Thymus (tissue), 11 donors: ENCODE measurements around the gene SLC25A21. TPM values are rescaled to one million over a fixed set of nuclear protein-coding genes. Genes with fewer than 3 reads are reported as not detected.

Experiments
- DNase-seq, 9 donors: peaks; one replicate each; pipeline ENCODE4 v3.0.0-alpha.2; 2013; ENCODE audit warnings: low spot score in 9 of 9, low read depth in 6 of 9, missing footprints in 1 of 9
- H3K27ac ChIP-seq, 2 donors: one replicate each; pipeline ENCODE4 v1.5.1; 2013; ENCODE audit warnings: control low read depth in 1 of 2, low read depth in 1 of 2, low read length in 1 of 2, mild to moderate bottlenecking in 1 of 2, moderate library complexity in 1 of 2
- H3K27me3 ChIP-seq, 2 donors: one replicate each; pipeline ENCODE4 v1.5.1; 2013; ENCODE audit warnings: low read length in 1 of 2; ENCODE audit not compliant: control insufficient read depth in 2 of 2, insufficient read depth in 1 of 2
- H3K36me3 ChIP-seq, 2 donors: one replicate each; pipeline ENCODE4 v1.5.1; 2013; ENCODE audit warnings: low read length in 1 of 2, mild to moderate bottlenecking in 1 of 2, moderate library complexity in 1 of 2; ENCODE audit not compliant: control insufficient read depth in 2 of 2, insufficient read depth in 2 of 2
- H3K4me1 ChIP-seq, 2 donors: one replicate each; pipeline ENCODE4 v1.5.1; 2013; ENCODE audit warnings: low read length in 2 of 2; ENCODE audit not compliant: control insufficient read depth in 2 of 2, insufficient read depth in 2 of 2
- H3K4me3 ChIP-seq, 2 donors: one replicate each; pipeline ENCODE4 v1.5.1; 2013; ENCODE audit warnings: low read length in 2 of 2, control low read depth in 1 of 2, mild to moderate bottlenecking in 1 of 2
- H3K9me3 ChIP-seq, 2 donors: one replicate each; pipeline ENCODE4 v1.5.1; 2013; ENCODE audit warnings: low read length in 1 of 2, mild to moderate bottlenecking in 1 of 2; ENCODE audit not compliant: control insufficient read depth in 2 of 2, insufficient read depth in 1 of 2
- WGBS: extraction: QIAGEN DNeasy Blood & Tissue Kit; methylation state at CpG from one replicate; pipeline ENCODE4 v1.1.7; 2013; 5-methylcytosine and 5-hydroxymethylcytosine counted together
- polyA plus RNA-seq: library from polyadenylated mRNA; stranded (reverse); fragments of 200-250 nt; gene quantifications from one replicate; pipeline ENCODE4 v1.2.3, GENCODE V29; 2013
- total RNA-seq: library from RNA; stranded (reverse); fragments of 120-200 nt; gene quantifications from one replicate; pipeline ENCODE4 v1.2.4, GENCODE V29; 2013
- donor health status: healthy.

SLC25A21 gene
- total and polyA plus RNA-seq, 2 donors, result 0.46 to 0.90 TPM

DNA sequence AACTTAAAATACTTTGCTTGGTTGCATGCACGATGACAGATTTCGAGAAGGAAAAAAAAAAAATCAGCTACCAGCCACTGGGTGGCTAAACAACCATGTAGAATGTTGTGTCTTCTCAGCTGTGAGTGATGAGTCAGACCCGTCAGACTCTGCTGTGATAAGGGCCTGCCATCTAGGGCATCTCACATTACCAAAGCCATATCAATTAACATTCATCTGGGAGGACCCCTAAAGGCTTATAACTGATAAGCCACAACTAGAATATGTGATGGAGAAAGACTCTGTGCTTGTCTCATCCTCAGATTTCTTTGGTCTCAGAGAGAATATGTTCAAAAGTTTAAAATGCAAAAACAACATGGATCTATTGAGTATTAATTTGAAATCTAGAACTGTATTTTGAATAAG lies 399.3 kb downstream of the SLC25A21 start:
- H3K36me3 ChIP-seq, result no peaks in the 10 kb centered on the region
- H3K27ac ChIP-seq, result no peak overlapping the region
- WGBS, result 64% methylated on average over 3 of the region's 3 CpGs
- no peaks in the 10 kb centered on the region for H3K27me3 ChIP-seq
- H3K4me1 ChIP-seq, result no peaks in the 10 kb centered on the region
- H3K4me3 ChIP-seq, result no peak overlapping the region
- H3K9me3 ChIP-seq, result no peaks in the 10 kb centered on the region
- DNase-seq, result no peak

DNA sequence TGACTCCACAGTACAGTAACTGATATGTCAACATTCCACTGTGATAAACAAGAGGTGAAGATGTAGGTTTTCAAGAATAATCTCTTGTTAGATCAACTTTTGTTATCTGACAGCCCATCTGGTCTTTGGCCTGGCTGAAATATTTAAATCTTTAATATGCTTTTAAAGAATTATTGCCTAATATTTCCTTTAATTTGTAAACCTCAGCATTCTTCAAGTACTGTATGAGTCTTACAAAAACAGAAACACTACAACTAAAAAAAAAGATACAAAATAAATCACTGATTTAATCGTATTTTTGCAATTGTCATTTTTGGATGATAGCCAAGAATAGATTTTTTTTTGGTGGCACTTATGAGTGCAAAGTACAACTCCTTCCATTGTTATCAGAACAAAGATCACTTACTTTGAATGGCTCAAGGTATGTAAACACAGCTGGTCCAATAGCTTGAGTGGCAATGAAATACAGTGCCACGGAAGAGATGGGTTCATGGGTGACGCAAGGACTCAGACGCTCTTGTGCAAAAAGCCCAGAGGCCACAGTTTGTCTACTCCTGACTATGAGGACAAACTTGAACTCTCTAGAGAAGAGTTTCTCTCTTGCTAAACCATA lies 401.3 kb downstream of the SLC25A21 start:
- 91% methylated on average over 4 of the region's 4 CpGs for WGBS
- no peak overlapping the region for H3K4me3 ChIP-seq
- no peaks in the 10 kb centered on the region for H3K4me1 ChIP-seq
- H3K9me3 ChIP-seq, result no peaks in the 10 kb centered on the region
- no peaks in the 10 kb centered on the region for H3K36me3 ChIP-seq
- no peak overlapping the region for H3K27ac ChIP-seq
- no peak for DNase-seq
- H3K27me3 ChIP-seq, result no peaks in the 10 kb centered on the region

DNA sequence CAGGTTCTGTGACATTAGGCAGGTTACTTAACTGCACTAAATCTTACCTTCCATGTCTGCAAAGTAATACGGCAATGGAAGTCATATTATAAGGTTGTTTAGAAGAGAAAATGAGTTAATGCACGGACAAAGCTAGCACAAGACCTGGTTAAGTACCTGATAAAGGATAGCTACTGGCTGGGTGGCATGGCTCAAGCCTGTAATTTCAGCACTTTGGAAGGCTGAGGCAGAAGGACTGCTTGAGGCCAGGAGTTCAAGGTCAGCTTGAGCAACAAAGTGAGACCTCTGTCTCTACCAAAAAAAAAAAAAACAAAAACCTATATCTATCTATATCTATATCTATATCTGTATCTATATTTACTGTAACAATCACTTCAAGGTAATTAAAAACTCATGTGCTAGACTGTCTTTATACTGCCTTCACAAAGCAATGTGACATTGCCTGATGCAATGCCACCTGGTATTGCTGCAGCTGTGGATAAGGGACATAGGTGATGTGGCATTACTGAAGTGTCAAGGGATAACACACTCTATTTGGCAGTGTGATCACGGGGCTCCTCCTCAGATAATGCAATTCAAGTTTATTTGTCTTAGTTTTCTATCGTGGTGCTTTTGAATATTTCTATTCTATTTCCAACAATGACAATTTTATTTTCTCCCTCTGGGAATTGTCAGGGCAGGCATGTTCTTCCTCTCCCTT lies 403.6 kb downstream of the SLC25A21 start:
- Histone ChIP-seq H3K36me3 (no peaks in the 10 kb centered on the region), H3K4me1 (no peaks in the 10 kb centered on the region), H3K27me3 (no peaks in the 10 kb centered on the region), H3K27ac (peak overlapping the region in 1 of 2 donors; percentile 30), H3K4me3 (no peak overlapping the region), H3K9me3 (no peaks in the 10 kb centered on the region)
- no peak for DNase-seq
- WGBS, result 84% methylated on average over 4 of the region's 4 CpGs

DNA sequence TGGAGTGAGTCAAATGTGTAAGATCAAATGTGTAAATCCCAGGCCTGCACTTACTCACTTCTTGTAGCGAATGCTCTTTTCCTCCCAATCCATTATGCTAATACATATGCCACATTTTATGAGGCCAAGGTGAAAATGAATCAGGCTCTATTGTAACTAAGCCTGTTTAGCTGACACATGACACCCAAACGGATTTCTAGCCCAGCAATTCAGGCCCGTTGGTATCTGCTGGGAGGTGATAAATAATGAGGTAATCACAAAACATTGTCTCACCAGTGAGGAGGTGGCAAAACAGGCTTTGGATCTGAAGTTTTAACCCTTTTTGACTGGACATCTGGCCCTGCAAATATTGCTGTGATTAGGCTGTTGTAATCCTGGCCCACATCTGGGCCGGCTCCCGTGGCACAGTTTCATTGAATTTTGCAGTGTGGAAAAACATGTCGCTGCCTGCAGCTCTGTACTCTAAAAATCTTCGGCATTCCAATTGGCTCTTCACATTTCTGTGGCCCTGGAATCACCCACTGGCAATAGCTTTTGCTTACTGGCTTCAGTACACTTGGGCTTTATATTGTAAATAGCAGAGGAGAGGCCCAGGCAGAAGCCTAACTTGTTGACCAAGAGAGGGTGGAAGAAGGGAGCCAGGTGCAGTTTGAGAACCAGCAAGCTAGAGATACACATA lies 404.7 kb downstream of the SLC25A21 start:
- peak overlapping the region; percentile 46 to 63 for H3K27ac ChIP-seq
- no peaks in the 10 kb centered on the region for H3K36me3 ChIP-seq
- H3K4me1 ChIP-seq, result no peaks in the 10 kb centered on the region
- H3K4me3 ChIP-seq, result no peak overlapping the region
- WGBS, result 75% methylated on average over 7 of the region's 7 CpGs
- H3K9me3 ChIP-seq, result no peaks in the 10 kb centered on the region
- H3K27me3 ChIP-seq, result no peaks in the 10 kb centered on the region
- DNase-seq, result no peak

DNA sequence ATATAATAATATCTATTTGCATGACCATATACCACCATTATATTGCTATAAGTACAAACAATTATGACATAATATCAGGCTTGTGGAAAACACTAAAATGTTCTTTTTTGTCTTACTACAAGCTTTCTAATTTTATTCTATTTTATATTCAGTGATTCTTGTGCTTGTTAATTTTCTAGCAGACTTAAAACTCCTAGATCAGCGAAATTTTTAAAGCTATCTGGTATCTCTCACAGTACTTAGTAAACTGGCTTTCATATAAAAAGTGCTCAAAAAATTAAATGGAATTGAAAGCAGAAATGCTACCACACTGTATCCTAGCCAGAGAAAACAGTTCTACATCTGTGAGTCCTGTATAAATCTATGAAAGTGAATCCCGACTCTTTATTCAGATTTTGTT lies 405.4 kb downstream of the SLC25A21 start:
- WGBS, result 88% methylated on average over 2 of the region's 2 CpGs
- Histone ChIP-seq H3K27me3 (no peaks in the 10 kb centered on the region), H3K27ac (peak overlapping the region in 1 of 2 donors; percentile 63), H3K4me3 (no peak overlapping the region), H3K36me3 (no peaks in the 10 kb centered on the region), H3K4me1 (no peaks in the 10 kb centered on the region), H3K9me3 (no peaks in the 10 kb centered on the region)
- no peak for DNase-seq

DNA sequence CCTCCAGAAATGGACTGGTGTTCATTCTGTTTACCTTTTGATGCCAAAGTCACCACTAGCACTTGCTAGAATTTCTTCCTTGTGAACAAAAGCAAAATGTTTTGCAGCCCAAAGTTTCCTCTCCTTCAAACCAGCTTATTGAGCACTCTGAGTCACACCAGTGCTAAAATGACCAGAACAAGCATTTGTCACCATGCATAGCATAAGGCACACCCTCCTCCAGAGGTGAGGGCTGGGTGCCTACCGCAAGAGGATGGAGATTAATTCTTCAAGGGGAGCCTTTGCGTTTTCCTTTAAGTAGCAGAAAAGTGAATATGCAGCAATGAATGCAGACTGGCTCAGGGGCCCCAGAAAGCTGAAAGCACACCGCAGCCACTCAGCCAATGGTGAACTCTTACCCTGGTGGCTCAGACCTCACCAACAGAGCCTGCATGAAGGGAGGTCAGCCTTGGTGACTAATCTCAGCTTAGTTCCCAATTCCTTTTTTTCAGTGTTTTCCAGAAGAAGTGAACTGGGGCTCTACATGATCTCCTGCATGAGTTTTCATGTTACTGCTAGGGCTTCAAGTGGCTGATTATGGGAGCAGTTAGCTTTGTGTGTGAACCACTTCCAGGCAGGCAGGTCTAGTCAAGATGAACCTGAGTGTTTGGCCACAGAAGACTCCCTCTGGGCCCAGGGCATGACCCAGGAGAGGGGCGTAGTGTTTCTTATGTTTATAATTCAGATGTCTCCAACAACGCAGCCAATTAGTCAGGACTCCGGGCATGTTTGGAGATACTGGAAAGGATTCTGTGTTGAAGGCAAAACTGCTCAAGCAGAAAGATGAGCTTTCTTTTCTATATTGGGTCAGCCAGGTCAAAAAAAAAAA lies 414.4 kb downstream of the SLC25A21 start:
- Histone ChIP-seq H3K27me3 (no peaks in the 10 kb centered on the region), H3K4me3 (no peak overlapping the region), H3K4me1 (no peaks in the 10 kb centered on the region), H3K36me3 (no peaks in the 10 kb centered on the region), H3K27ac (peak overlapping the region in 1 of 2 donors; percentile 17), H3K9me3 (no peaks in the 10 kb centered on the region)
- 87% methylated on average over 6 of the region's 6 CpGs for WGBS
- no peak for DNase-seq

DNA sequence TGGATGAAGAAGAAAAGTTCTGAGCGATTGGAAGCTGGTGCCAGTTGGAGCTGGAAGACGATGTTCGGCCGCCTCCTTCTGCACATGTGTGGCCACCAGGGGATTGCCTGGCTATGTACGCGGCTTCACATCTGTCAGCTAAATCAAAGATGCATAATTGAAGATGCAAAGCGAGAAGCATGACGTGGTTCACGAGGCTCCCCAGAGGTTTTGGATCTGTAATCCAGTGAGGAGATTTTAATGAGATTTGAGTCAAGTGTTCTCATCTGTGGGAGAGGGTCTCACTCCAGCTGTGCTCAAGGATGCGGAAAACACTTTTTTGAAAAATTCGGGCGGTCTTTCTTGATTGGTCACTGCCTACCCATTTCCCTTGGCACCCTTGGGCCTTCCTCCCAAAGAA lies 416.2 kb downstream of the SLC25A21 start:
- no peaks in the 10 kb centered on the region for H3K9me3 ChIP-seq

DNA sequence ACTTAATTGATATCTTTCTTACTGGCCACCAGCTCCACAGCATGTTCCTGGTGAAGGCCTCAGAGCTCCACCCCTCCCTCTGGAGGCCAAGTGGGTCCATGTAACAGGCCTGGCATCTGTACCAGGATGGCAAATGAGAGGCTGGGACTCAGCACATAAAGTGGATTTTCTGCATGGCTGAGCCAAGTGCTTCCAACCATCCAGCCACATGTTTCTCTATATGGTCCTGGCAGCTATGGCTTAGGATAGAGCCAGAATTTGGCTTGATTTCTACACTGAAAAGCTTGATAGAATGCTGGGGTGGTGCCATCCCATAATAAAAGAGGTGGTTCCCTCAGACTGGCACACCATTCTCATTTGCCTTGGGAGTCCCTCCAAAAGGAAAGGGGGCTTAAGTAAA lies 416.6 kb downstream of the SLC25A21 start:
- Histone ChIP-seq H3K4me3 (no peak overlapping the region), H3K4me1 (no peaks in the 10 kb centered on the region), H3K9me3 (no peaks in the 10 kb centered on the region), H3K36me3 (no peaks in the 10 kb centered on the region), H3K27ac (no peak overlapping the region), H3K27me3 (no peaks in the 10 kb centered on the region)
- no peak for DNase-seq

More for the DNA sequence above, 416.2 kb downstream of the SLC25A21 start:
- Histone ChIP-seq H3K27ac (no peak overlapping the region), H3K4me3 (no peak overlapping the region), H3K27me3 (no peaks in the 10 kb centered on the region), H3K4me1 (no peaks in the 10 kb centered on the region), H3K36me3 (no peaks in the 10 kb centered on the region)
- 92% methylated on average over 12 of the region's 12 CpGs for WGBS
- DNase-seq, result no peak
